Measurements from ENCODE around the gene CFAP43.

The CFAP43 gene

DNA sequence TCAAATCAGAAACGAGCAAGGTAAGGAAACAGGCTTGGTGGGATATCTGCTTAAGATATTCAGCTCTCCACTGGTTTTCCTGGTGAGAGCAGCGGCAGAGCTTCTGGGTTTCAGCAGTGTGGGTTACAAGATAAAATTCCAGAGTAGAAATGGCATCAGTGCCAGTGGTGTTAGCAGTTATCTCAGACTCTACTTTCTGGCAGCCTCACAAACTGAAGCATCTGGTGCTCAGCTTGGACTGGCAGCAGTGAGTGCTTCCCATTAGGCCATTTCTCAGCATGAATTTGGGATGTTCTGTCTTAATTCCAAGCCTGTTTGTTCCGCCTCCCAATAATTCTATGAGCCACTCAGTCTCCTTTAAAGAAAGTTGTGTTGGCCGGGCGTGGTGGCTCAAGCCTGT is 29.9 kb upstream of the CFAP43 start:
- no peak for DNase-seq (ENCODE audit: low read depth)
- H3K4me3 ChIP-seq (ENCODE audit: low read depth, low read length): no peak overlapping the region
- no peak for TF ChIP-seq CTCF (IDR thresholded peaks at IDR 0.05; ENCODE audit: low read depth, low read length, missing control alignments)

DNA sequence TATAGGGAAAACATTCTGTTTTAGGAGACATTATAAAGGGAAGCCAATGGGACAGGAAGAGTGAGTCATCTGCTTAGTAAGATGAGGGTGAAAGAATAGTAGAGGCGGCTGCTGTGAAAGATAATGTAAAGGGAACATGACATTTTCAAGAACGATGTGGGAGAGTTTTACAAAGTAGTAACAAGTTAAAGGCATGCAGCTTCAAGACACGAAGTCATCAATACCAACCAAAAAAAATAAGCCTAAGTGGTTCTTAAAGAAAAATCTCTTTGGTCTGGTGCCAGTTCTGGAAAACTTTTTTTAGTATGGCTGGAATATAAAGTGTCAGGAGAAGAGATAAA is 28.6 kb upstream of the CFAP43 start:
- DNase-seq (ENCODE audit: low read depth): no peak
- H3K4me3 ChIP-seq (ENCODE audit: low read depth, low read length): no peak overlapping the region
- no peak for TF ChIP-seq CTCF (IDR thresholded peaks at IDR 0.05; ENCODE audit: low read depth, low read length, missing control alignments)

GRCh38 chr10:104259999-104260774 is 28.0 kb upstream of the CFAP43 start:
- H3K4me3 ChIP-seq (ENCODE audit: low read depth, low read length): no peak overlapping the region
- no peak for TF ChIP-seq CTCF (IDR thresholded peaks at IDR 0.05; ENCODE audit: low read depth, low read length, missing control alignments)
- no peak for DNase-seq (ENCODE audit: low read depth)

DNA sequence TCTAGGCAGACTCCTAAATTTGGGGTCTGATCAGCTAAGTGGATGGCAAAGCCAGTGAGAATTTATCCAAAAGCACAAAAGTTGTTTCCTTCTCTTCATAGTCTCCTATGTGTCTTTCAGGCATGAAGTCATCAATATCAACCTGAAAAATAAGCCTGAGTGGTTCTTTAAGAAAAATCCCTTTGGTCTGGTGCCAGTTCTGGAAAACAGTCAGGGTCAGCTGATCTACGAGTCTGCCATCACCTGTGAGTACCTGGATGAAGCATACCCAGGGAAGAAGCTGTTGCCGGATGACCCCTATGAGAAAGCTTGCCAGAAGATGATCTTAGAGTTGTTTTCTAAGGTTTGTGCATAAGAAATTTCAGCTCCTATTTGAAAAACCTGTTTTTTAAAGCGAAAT is 27.3 kb upstream of the CFAP43 start:
- TF ChIP-seq CTCF (IDR thresholded peaks at IDR 0.05; ENCODE audit: low read depth, low read length, missing control alignments): no peak
- no peak for DNase-seq (ENCODE audit: low read depth)
- H3K4me3 ChIP-seq (ENCODE audit: low read depth, low read length): no peak overlapping the region

GRCh38 chr10:104258209-104258608 is 26.0 kb upstream of the CFAP43 start:
- no peak overlapping the region for H3K4me3 ChIP-seq (ENCODE audit: low read depth, low read length)
- TF ChIP-seq CTCF (IDR thresholded peaks at IDR 0.05; ENCODE audit: low read depth, low read length, missing control alignments): no peak
- DNase-seq (ENCODE audit: low read depth): no peak

- TF ChIP-seq CTCF (IDR thresholded peaks at IDR 0.05; ENCODE audit: low read depth, low read length, missing control alignments): no peak
- H3K4me3 ChIP-seq (ENCODE audit: low read depth, low read length): no peak overlapping the region
These were observed 25.1 kb upstream of the CFAP43 start for GRCh38 chr10:104257235-104257634.

GRCh38 chr10:104256335-104256961 is 24.3 kb upstream of the CFAP43 start:
- no peak for TF ChIP-seq CTCF (IDR thresholded peaks at IDR 0.05; ENCODE audit: low read depth, low read length, missing control alignments)
- no peak overlapping the region; the same call in 1 of the 2 replicates for H3K4me3 ChIP-seq (ENCODE audit: low read depth, low read length)
- DNase-seq (ENCODE audit: low read depth): no peak

More at GRCh38 chr10:104257235-104257634, 25.1 kb upstream of the CFAP43 start:
- DNase-seq (ENCODE audit: low read depth): no peak
